LNCAP (cell line): Measurements from ENCODE around the gene ZNF700.

Source experiments
- CTCF ChIP-seq: fragments of 450-650 bp; IDR thresholded peaks from 2 replicates; pipeline ENCODE4 v1.5.1; 2017; ENCODE audit warnings: mild to moderate bottlenecking

Gene ZNF700

GRCh38 chr19:11890634-11891033 lies 34.3 kb upstream of the ZNF700 start:
- TF ChIP-seq CTCF: no peak

- no peak for TF ChIP-seq CTCF
These were observed 30.1 kb upstream of the ZNF700 start for GRCh38 chr19:11894851-11895250.

GRCh38 chr19:11902228-11902627 lies 22.7 kb upstream of the ZNF700 start:
- no peak for TF ChIP-seq CTCF

GRCh38 chr19:11905928-11906327 lies 19.0 kb upstream of the ZNF700 start:
- no peak for TF ChIP-seq CTCF

- TF ChIP-seq CTCF: no peak
These were observed 2.9 kb upstream of the ZNF700 start for GRCh38 chr19:11921852-11922495.

- no peak for TF ChIP-seq CTCF
These were observed 2.3 kb downstream of the ZNF700 start for GRCh38 chr19:11927227-11927626.

- no peak for TF ChIP-seq CTCF
These were observed 6.1 kb downstream of the ZNF700 start for GRCh38 chr19:11931051-11931450.

- TF ChIP-seq CTCF: no peak
These were observed 6.6 kb downstream of the ZNF700 start for GRCh38 chr19:11931513-11931912.
